DOHH2 (cell line): Measurements from ENCODE around the gene CISD1.
"Not testable (repeated sequence)": the region's sequence is repeated elsewhere in the genome, so short reads cannot be mapped to it uniquely, and the experiment has no call there.

Experiments used
- H3F3A ChIP-seq: fragments of 200-600 bp; sonication (generic), shearing (Covaris generic); 2 replicates; pipeline ENCODE4 v1.6.0; 2016; ENCODE audit warnings: antibody characterized with exemption, mild to moderate bottlenecking; ENCODE audit not compliant: control insufficient read depth, insufficient read depth
- H3K27ac ChIP-seq: fragments of 200-600 bp; sonication (generic); 2 replicates; pipeline ENCODE4 v1.5.1; 2014; ENCODE audit warnings: low read depth, mild to moderate bottlenecking, low read length, moderate library complexity
- H3K27me3 ChIP-seq: fragments of 200-600 bp; sonication (generic); 2 replicates; pipeline ENCODE4 v1.6.1; 2014; ENCODE audit warnings: mild to moderate bottlenecking, low read length, mixed read lengths; ENCODE audit not compliant: control insufficient read depth
- H3K36me3 ChIP-seq: fragments of 200-600 bp; sonication (generic); 2 replicates; pipeline ENCODE4 v1.6.1; 2014; ENCODE audit warnings: mild to moderate bottlenecking, low read length, moderate library complexity, mixed read lengths; ENCODE audit not compliant: control insufficient read depth
- H3K4me1 ChIP-seq: fragments of 200-600 bp; sonication (generic); 2 replicates; pipeline ENCODE4 v1.6.1; 2014; ENCODE audit warnings: mild to moderate bottlenecking, low read length, mixed read lengths; ENCODE audit not compliant: control insufficient read depth
- H3K4me2 ChIP-seq: fragments of 200-600 bp; sonication (generic); 2 replicates; pipeline ENCODE4 v1.6.0; 2014; ENCODE audit warnings: mild to moderate bottlenecking, low read length, moderate library complexity
- H3K4me3 ChIP-seq: fragments of 200-600 bp; sonication (generic); 2 replicates; pipeline ENCODE4 v1.5.1; 2014; ENCODE audit warnings: mild to moderate bottlenecking, low read length, mixed read lengths
- H3K79me2 ChIP-seq: fragments of 200-600 bp; sonication (generic); 2 replicates; pipeline ENCODE4 v1.6.1; 2014; ENCODE audit warnings: mild to moderate bottlenecking, low read length, mixed read lengths; ENCODE audit not compliant: control insufficient read depth
- H3K9me2 ChIP-seq: fragments of 200-600 bp; sonication (generic); replicated peaks from 2 replicates; pipeline ENCODE4 v1.6.1; 2014; ENCODE audit warnings: mild to moderate bottlenecking, low read length, mixed read lengths; ENCODE audit not compliant: control insufficient read depth
- H3K9me3 ChIP-seq: fragments of 200-600 bp; sonication (generic); 2 replicates; pipeline ENCODE4 v1.6.1; 2014; ENCODE audit warnings: antibody characterized with exemption, low read length, mixed read lengths; ENCODE audit not compliant: control insufficient read depth, insufficient read depth
- H4K20me1 ChIP-seq: fragments of 200-600 bp; sonication (generic); 2 replicates; pipeline ENCODE4 v1.6.0; 2014; ENCODE audit warnings: low read depth, mild to moderate bottlenecking, antibody characterized with exemption, low read length, moderate library complexity; ENCODE audit not compliant: control insufficient read depth, insufficient read depth
- EZH2phosphoT487 ChIP-seq: fragments of 200-600 bp; sonication (generic); IDR thresholded peaks from 2 replicates; pipeline ENCODE4 v1.6.1; 2017; ENCODE audit warnings: borderline replicate concordance, mild to moderate bottlenecking, antibody characterized with exemption, low read length, moderate library complexity, mixed read lengths
- TF ChIP-seq, protein P1 (sequence below): fragments of 200-600 bp; sonication (generic); IDR thresholded peaks from one replicate; pipeline ENCODE4 v1.5.1; 2014; ENCODE audit warnings: antibody characterized with exemption, mild to moderate bottlenecking, low read depth, low read length; ENCODE audit not compliant: poor library complexity, severe bottlenecking

The CISD1 gene

DNA sequence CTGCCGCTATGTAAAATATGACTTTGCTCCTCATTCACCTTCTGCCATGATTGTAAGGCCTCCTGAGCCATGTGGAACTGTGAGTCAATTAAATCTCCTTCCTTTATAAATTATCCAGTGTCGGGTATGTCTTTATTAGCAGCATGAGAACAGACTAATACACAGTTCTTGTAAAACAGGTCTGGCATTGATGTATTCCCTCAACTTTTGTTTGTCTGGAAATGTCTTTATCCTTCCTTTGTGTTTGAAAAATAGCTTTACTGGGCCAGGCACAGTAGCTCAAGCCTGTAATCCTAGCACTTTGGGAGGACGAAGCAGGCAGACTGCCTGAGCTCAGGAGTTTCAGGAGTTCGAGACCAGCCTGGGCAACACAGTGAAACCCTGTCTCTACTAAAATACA, 15.8 kb upstream of the CISD1 start:
- no peak overlapping the region for H3K4me2 ChIP-seq
- TF ChIP-seq, protein P1, sequence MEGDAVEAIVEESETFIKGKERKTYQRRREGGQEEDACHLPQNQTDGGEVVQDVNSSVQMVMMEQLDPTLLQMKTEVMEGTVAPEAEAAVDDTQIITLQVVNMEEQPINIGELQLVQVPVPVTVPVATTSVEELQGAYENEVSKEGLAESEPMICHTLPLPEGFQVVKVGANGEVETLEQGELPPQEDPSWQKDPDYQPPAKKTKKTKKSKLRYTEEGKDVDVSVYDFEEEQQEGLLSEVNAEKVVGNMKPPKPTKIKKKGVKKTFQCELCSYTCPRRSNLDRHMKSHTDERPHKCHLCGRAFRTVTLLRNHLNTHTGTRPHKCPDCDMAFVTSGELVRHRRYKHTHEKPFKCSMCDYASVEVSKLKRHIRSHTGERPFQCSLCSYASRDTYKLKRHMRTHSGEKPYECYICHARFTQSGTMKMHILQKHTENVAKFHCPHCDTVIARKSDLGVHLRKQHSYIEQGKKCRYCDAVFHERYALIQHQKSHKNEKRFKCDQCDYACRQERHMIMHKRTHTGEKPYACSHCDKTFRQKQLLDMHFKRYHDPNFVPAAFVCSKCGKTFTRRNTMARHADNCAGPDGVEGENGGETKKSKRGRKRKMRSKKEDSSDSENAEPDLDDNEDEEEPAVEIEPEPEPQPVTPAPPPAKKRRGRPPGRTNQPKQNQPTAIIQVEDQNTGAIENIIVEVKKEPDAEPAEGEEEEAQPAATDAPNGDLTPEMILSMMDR, result no peak
- no peak for TF ChIP-seq EZH2phosphoT487
- no peak overlapping the region for H3K27ac ChIP-seq
- no peaks in the 10 kb centered on the region for H3K9me2 ChIP-seq
- peaks cover 10% of the 10 kb centered on the region; the same call in 1 of the 2 replicates for H3K36me3 ChIP-seq
- no peaks in the 10 kb centered on the region for H3K27me3 ChIP-seq
- H4K20me1 ChIP-seq, result no peaks in the 10 kb centered on the region
- peaks cover 20% of the 10 kb centered on the region for H3K4me1 ChIP-seq
- H3K79me2 ChIP-seq, result peaks cover 75% of the 10 kb centered on the region
- no peaks in the 10 kb centered on the region; the same call in 1 of the 2 replicates for H3K9me3 ChIP-seq
- no peak overlapping the region for H3K4me3 ChIP-seq
- no peaks in the 10 kb centered on the region for H3F3A ChIP-seq

- no peak for TF ChIP-seq EZH2phosphoT487
- TF ChIP-seq, protein P1, result no peak
- Histone ChIP-seq H3K4me1 (peaks cover 20% of the 10 kb centered on the region), H3K27me3 (no peaks in the 10 kb centered on the region), H3K4me2 (no peak overlapping the region), H3K4me3 (no peak overlapping the region), H3K27ac (no peak overlapping the region), H3K36me3 (peaks cover 14% of the 10 kb centered on the region), H3F3A (no peaks in the 10 kb centered on the region), H3K9me3 (no peaks in the 10 kb centered on the region; the same call in 1 of the 2 replicates), H3K9me2 (no peaks in the 10 kb centered on the region), H4K20me1 (peaks cover 6% of the 10 kb centered on the region; the same call in 1 of the 2 replicates), H3K79me2 (peaks cover 74% of the 10 kb centered on the region)
These were observed 14.3 kb upstream of the CISD1 start for GRCh38 chr10:58254644-58255043.

DNA sequence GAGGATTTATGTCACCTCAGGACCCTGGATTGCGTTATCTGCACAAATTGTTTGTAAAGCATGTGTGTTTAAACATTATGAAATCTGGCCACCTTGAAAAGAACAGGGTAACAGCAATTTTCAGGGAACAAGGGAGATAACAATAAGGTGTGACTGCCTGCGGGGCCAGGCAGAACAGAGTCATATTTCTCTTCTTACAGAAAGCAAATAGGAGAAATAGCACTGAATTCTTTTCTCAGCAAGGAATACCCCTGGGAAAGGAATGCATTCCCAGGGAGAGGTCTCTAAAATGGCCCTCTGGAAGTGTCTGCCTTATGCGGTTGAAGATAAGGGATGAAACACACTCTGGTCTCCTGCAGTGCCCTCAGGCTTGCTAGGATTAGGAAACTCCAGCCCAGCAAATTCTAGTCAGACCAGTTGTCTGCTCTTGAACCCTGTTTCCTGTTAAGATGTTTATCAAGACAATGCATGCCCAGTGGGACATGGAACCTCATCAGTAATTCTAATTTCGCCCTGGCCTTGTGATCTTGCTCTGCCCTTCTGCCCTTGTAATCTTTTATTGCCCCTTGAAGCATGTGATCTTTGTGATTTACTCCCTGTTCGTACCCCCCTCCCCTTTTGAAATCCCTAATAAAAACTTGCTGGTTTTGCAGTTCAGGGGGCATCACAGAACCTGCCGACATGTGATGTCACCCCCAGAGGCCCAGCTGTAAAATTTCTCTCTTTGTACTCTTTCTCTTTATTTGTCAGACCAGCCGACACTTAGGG, 12.8 kb upstream of the CISD1 start:
- peaks cover 20% of the 10 kb centered on the region for H3K4me1 ChIP-seq
- H3K79me2 ChIP-seq, result peaks cover 78% of the 10 kb centered on the region
- H3K27ac ChIP-seq, H3K4me3 ChIP-seq, H3F3A ChIP-seq, H3K9me3 ChIP-seq, H3K9me2 ChIP-seq, H3K4me2 ChIP-seq, H4K20me1 ChIP-seq, H3K27me3 ChIP-seq: not testable (repeated sequence)
- peaks cover 14% of the 10 kb centered on the region for H3K36me3 ChIP-seq

- Histone ChIP-seq H3K27me3 (no peaks in the 10 kb centered on the region), H3K4me1 (peaks cover 9% of the 10 kb centered on the region), H3K79me2 (peaks cover 94% of the 10 kb centered on the region), H3K4me3 (no peak overlapping the region), H3K9me2 (no peaks in the 10 kb centered on the region), H3F3A (no peaks in the 10 kb centered on the region), H3K4me2 (no peak overlapping the region), H4K20me1 (peaks cover 7% of the 10 kb centered on the region; the same call in 1 of the 2 replicates), H3K9me3 (no peaks in the 10 kb centered on the region; the same call in 1 of the 2 replicates), H3K27ac (no peak overlapping the region), H3K36me3 (peaks cover 11% of the 10 kb centered on the region)
- TF ChIP-seq, protein P1, result no peak
- TF ChIP-seq EZH2phosphoT487, result no peak
These were observed 9.8 kb upstream of the CISD1 start for GRCh38 chr10:58258977-58259692.
